ENCODE data around the gene FBXO4.

FBXO4 gene

DNA sequence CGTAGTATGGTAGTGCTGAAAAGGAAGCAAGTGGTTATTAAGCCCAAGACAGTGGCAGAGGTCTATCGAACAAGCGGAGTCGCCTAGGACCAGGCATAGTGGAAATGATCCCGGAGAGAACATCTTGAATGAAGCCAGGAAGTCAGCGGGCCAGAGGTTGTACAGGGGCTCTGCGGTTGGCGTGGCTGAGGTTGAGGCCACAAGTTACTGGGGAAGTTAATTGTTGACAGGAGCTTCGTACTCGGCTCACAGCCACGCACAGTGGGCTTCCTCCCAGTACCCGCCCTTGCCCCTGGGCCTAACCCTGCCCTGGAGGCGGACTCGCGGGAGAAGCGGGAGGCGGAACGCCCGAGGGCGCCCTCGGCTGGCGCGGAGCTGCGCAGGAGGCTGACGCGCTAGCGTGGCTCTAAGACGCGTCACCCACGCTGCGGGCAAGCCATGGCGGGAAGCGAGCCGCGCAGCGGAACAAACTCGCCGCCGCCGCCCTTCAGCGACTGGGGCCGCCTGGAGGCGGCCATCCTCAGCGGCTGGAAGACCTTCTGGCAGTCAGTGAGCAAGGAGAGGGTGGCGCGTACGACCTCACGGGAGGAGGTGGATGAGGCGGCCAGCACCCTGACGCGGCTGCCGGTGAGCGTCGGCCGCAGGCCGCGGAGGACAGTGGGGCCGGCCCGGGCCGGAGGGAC is at the start of gene FBXO4:
FBXO4 (plus strand) TSS at position 410 of the 683 bp plus-strand sequence; CDS start at position 439, 29 bp downstream.
- DNase-seq (ENCODE audit: extremely low read depth in 1 of 2, low read depth in 1 of 2) = peak; percentile 78 to 86

- no peak for DNase-seq (ENCODE audit: extremely low read depth in 1 of 2, low read depth in 1 of 2)
These were observed 48.4 kb upstream of the FBXO4 start for GRCh38 chr5:41876678-41877077.

GRCh38 chr5:41877408-41877807 is 47.7 kb upstream of the FBXO4 start:
- DNase-seq (ENCODE audit: extremely low read depth in 1 of 2, low read depth in 1 of 2) = no peak

GRCh38 chr5:41878173-41878572 is 46.9 kb upstream of the FBXO4 start:
- DNase-seq (ENCODE audit: extremely low read depth in 1 of 2, low read depth in 1 of 2) = no peak

DNA sequence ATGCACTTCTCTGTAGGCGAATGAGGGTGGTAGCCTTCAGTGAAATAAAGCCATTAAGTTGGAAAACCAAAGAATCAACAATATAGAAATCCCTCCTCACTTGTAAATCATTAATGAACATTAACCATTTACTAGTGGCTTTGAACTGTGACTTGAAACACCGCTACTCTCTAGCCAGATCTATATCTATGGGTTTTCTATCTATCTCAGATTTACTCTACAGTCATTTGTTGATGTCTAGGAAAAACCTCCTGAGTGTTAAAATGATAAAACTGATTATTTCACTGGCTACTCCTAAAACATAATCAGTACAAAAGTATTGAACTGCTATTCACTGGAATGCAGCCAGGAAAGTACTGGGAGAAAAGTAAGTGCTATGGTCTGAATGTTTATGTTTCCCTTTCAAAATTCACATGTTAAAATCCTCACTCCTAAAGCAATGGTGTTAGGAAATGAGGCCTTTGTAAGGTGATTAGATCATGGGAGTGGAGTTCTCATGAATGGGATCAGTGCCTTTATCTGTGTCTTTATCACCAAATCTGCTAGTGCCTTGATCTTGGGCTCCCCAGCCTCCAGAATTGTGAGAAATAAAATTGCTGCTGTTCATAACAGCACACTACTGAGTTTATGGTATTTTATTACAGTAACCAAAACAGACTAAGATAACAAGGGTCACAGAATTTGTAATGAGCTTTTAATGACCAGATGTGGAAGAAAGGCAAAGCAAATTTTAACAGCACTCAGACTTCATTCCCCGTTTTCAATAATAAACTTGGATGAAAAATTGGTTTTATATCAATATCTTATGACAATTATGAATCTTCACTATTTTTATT is 46.2 kb upstream of the FBXO4 start:
- DNase-seq (ENCODE audit: extremely low read depth in 1 of 2, low read depth in 1 of 2) = no peak

DNA sequence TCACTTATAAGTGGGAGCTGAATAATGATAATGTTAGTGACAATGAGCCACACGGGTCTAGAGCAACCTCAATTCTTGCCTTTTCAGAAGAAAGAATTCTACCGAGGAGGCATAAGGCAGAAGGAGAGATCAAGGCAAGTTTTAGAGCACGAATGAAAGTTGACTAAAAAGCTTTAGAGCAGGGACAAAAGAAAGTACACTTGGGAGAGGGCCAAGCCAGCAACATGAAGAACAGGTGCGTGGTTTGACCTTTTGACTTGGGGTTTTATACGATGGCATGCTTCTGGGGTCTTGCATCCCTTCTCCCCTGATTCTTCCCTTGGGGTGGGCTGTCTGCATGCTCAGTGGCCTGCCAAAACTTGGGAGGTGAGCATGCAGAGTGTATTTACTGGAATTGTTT is 42.3 kb upstream of the FBXO4 start:
- no peak for DNase-seq (ENCODE audit: extremely low read depth in 1 of 2, low read depth in 1 of 2)

- DNase-seq (ENCODE audit: extremely low read depth in 1 of 2, low read depth in 1 of 2) = no peak
These were observed 41.8 kb upstream of the FBXO4 start for GRCh38 chr5:41883243-41883642.

GRCh38 chr5:41883936-41884335 is 41.1 kb upstream of the FBXO4 start:
- no peak for DNase-seq (ENCODE audit: extremely low read depth in 1 of 2, low read depth in 1 of 2)

DNA sequence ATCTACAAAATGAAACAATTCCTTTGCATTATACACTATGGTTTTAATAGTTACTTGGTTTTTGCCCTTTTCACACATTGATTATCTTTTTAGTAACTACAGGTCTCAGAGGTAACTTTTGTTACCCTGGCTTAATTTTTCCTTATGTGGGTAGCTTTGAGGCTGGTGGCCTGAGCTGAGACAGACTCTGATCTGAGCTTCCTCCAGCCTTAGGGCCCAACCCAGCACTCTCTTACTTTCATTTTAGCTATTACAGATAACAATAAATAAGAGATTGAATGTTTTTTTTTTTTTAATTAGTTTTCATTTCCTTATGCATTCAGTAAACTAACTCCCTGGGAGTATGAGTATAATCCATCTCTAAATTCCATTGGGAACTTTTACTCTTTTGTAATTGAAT is 39.8 kb upstream of the FBXO4 start:
- DNase-seq (ENCODE audit: extremely low read depth in 1 of 2, low read depth in 1 of 2) = no peak

DNA sequence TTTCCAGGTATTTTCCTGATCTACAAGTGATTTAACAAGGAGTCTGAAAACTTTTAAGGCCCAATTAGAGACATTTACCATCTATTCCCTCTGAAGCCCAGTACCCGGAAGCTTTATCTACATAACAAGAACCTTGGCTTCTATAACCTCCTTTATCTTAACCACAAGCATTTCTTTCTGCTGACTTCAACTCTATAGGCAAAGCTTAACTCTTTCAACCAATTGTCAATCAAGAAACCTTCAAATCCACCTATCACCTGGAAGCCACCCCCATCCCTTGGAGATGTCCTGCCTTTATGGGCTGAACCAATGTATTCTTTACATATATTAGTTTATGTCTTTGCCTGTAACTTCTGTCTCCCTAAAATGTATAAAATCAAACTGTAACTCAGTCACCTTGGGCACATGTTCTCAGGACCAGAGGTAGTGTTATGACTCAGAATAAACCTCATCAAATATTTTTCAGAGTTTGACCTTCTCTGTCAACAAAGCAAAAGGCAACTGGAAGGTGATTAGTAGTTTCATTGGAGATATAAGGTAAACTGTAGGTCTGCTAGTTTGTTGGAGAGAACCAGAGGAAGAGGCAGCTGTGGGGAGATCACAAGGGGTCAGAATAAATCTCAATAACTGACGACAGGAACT is 33.9 kb upstream of the FBXO4 start:
- no peak for DNase-seq (ENCODE audit: extremely low read depth in 1 of 2, low read depth in 1 of 2)

DNA sequence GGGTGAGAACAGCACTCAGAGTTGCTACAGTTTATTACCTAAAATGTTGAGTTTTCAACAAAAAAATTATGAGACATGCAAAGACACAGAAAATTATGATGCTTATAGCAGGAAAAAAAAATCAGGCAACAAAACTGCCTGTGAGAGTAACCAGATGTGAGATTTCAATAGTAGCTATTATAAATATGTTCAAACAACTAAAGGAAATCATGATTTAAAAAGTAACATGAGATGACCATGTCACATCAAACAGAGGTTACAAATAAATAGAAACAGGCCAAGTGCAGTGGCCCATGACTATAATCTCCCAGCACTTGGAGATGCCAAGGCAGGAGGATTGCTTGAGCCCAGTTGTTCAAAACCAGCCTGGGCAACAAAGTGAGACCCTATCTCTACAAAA is 33.0 kb upstream of the FBXO4 start:
- DNase-seq (ENCODE audit: extremely low read depth in 1 of 2, low read depth in 1 of 2) = no peak

GRCh38 chr5:41893074-41893851 is 31.8 kb upstream of the FBXO4 start:
- DNase-seq (ENCODE audit: extremely low read depth in 1 of 2, low read depth in 1 of 2) = no peak

DNA sequence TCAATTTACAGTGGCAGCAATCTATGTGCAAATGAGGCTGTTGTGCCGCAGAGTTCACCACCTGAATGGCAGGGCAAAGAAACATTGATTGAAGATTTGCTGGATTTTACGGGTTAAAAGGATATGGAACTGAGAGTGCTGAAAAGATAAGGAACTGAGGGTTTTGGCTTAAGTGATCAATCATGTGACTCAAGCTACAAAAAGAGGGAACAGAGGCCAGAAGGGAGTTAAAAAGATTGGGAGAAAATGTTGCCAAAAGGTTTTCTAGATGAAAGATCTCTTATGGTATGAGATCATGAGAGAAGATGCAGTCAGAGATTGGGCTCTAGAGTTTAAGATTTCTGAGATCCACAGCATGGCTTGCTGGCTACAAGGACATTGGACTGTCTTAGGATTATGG is 28.9 kb upstream of the FBXO4 start:
- no peak for DNase-seq (ENCODE audit: extremely low read depth in 1 of 2, low read depth in 1 of 2)

DNA sequence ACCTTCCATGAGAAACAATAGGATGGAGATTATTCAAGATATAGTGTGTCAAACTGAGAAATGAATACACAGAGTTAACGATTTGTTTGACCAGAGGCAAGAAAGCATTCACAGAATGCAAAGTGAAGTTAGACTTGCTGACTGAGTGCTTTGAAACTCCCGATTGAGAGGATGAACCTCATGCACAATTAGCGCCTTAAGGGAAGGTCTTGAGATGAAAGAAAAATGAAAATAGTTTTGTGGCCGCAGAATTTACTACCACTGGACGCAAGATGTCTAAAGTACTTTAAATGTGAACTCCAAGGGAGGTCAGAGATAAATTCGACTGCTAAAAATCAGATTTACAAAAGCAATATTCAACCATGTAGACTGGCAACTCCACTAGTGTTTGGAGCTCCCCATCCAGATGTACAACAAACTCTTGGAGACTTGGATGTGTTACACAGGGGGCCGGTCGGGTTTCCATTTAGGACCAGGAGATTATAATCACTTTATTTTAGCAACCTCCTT is 21.6 kb upstream of the FBXO4 start:
- no peak for DNase-seq (ENCODE audit: extremely low read depth in 1 of 2, low read depth in 1 of 2)

DNA sequence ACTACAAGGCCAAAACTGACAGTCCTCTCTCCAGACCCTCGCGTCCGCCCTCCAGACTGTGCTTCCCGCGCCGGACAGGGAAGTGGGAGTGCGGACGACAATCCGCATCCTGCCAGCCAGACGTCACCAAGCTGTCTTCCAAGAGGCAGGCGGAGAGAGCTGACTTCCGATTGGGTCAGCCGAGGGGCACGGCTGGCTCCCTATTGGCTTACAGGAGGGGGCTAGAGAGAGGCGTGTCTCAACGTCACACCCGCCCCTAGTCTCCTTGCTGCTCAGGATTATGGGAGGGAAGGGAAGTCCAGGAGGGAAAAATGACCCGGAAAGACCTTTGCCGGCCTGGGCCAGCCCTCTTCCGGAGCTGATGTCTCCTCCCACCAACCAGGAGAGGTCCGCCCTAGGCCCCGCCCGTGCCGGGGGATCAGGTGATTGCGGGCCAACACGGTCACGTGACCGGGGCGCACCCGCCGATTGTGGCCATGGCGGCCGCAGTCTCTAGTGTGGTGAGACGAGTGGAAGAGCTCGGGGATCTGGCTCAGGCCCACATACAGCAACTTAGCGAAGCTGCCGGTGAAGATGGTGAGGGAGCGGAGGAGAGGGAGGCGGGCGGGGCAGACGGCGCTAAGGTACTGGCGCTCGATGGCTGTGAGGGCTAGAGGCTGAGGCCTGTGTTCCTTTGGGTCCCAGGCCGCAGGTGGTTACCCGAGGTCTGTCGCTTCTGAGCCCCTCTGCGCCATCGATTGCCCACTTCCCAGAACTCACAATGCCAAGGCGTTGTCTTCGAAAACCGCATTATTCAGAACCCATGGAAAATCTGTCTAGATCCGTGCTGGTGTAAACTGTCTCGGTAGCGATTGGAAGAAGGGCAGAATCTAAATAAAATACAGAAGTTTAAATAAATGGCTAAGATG is 20.9 kb upstream of the FBXO4 start, which contains the start of gene RIMOC1:
RIMOC1 (plus strand) TSS at position 453 of the 908 bp plus-strand sequence; CDS start at position 477, 24 bp downstream.
- DNase-seq (ENCODE audit: extremely low read depth in 1 of 2, low read depth in 1 of 2) = peak; percentile 97

GRCh38 chr5:41906151-41906550 is 18.9 kb upstream of the FBXO4 start:
- no peak for DNase-seq (ENCODE audit: extremely low read depth in 1 of 2, low read depth in 1 of 2)

- no peak for DNase-seq (ENCODE audit: extremely low read depth in 1 of 2, low read depth in 1 of 2)
These were observed 16.6 kb upstream of the FBXO4 start for GRCh38 chr5:41908374-41909079.

- DNase-seq (ENCODE audit: extremely low read depth in 1 of 2, low read depth in 1 of 2) = no peak
These were observed 7.0 kb upstream of the FBXO4 start for GRCh38 chr5:41918105-41918504.

DNA sequence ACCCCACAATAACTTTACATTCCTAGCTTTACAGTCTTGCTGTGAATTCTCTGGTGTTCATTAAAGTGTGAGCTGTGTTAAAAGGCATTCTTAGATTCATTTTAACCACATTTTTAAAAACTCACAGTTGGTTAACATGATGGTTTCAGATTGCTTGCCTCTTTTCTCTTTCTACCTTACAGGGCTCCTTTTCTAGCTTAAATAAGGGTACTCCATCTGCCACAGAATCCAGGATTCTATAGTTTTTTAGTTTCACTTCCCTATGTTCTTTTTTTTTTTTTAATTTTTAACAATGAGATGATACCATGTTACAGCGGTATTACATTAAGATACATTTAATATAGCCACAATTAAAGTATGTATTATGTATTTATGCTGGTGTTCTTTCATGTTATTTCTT is 3.9 kb upstream of the FBXO4 start:
- DNase-seq (ENCODE audit: extremely low read depth in 1 of 2, low read depth in 1 of 2) = no peak

Measured in stimulated activated CD8-positive, alpha-beta memory T cell treated with anti-CD3 and anti-CD28 coated beads, Interleukin-7, amount 100 ng/mL, for 48 hours (primary cell).